K562 (cell line): ENCODE measurements around the gene ACCSL. TPM values are rescaled to one million over a fixed set of nuclear protein-coding genes. Genes with fewer than 3 reads are reported as not detected.

Experiments used
- BCOR ChIP-seq: fragments of 450-650 bp; IDR thresholded peaks from 2 replicates; pipeline ENCODE4 v1.6.1; 2016
- BMI1 ChIP-seq: fragments of 150-350 bp; IDR thresholded peaks from 2 replicates; pipeline ENCODE4 v1.6.1; 2014; ENCODE audit warnings: low read length
- CBX1 ChIP-seq: sonication (generic); IDR thresholded peaks from 2 replicates; pipeline ENCODE4 v1.6.1; 2016; ENCODE audit warnings: antibody characterized with exemption, low read depth, mild to moderate bottlenecking
- CHD2 ChIP-seq: IDR thresholded peaks from 2 replicates; pipeline ENCODE4 v1.6.1; 2011; ENCODE audit warnings: low read depth, low read length
- LARP7 ChIP-seq: fragments of 450-650 bp; IDR thresholded peaks from 2 replicates; pipeline ENCODE4 v1.6.1; 2016
- PRDM10 ChIP-seq: fragments of 450-650 bp; IDR thresholded peaks from 2 replicates; pipeline ENCODE4 v1.6.1; 2018; ENCODE audit not compliant: partially characterized antibody
- PREB ChIP-seq: sonication (generic); formaldehyde crosslinking; IDR thresholded peaks from 2 replicates; pipeline ENCODE4 v1.8.1; 2023; ENCODE audit warnings: mild to moderate bottlenecking, missing genetic modification reagents
- RAD21 ChIP-seq, 2 experiments: fragments of 250-450 bp in 1 of 2; fragments of 450-650 bp in 1 of 2; sonication (Bioruptor Pico) in 1 of 2; formaldehyde crosslinking in 1 of 2; IDR thresholded peaks in 1 of 2; conservative IDR thresholded peaks in 1 of 2; 2 replicates each; pipeline versions ENCODE4 v1.4.0 to v1.8.0; 2020 to 2022; ENCODE audit warnings: mild to moderate bottlenecking in 2 of 2, moderate library complexity in 1 of 2
- RBM39 ChIP-seq: fragments of 200-400 bp; formaldehyde crosslinking; optimal IDR thresholded peaks from 2 replicates; pipeline ENCODE3; 2018; ENCODE audit warnings: low read depth, low read length
- TARDBP ChIP-seq: fragments of 450-650 bp; IDR thresholded peaks from 2 replicates; pipeline ENCODE4 v1.6.1; 2016
- ZKSCAN3 ChIP-seq: fragments of 250-450 bp; sonication (Bioruptor Pico); IDR thresholded peaks from 2 replicates; pipeline ENCODE4 v1.4.0; 2020
- ZMIZ1 ChIP-seq, 2 experiments: fragments of 150-350 bp in 1 of 2; IDR thresholded peaks; 2 replicates each; pipeline ENCODE4 v1.6.1; 2012 to 2016; ENCODE audit warnings: low read depth in 2 of 2, low read length in 2 of 2, mild to moderate bottlenecking in 1 of 2, moderate library complexity in 1 of 2
- ZNF347 ChIP-seq: fragments of 450-650 bp; formaldehyde crosslinking; IDR thresholded peaks from 2 replicates; pipeline ENCODE4 v1.4.0; 2020; ENCODE audit warnings: low read depth, mild to moderate bottlenecking, moderate library complexity
- ZNF586 ChIP-seq: fragments of 450-650 bp; formaldehyde crosslinking; conservative IDR thresholded peaks from 2 replicates; pipeline ENCODE4 v1.4.0; 2020; ENCODE audit warnings: mild to moderate bottlenecking, moderate library complexity
- polyA plus RNA-seq, 8 experiments: library from polyadenylated mRNA; depleted of rRNA in 4 of 8; stranded (reverse) in 5 of 8; unstranded in 3 of 8; fragments of >200 nt; fragmentation: Nextera tagmentation in 2 of 8; fragmentation: Illumina TruSeq in 1 of 8; extraction: Ambion mirVana in 2 of 8; extraction: Trizol in 1 of 8; gene quantifications; 2 replicates each; pipeline versions ENCODE4 v1.2.1 to v1.2.3, GENCODE V29; 2011 to 2014; ENCODE audit warnings: inconsistent platforms in 1 of 8, missing spikeins in 1 of 8
- total RNA-seq, 7 experiments: library from RNA; depleted of rRNA in 6 of 7; stranded (reverse); fragments of >200 nt in 6 of 7; fragmentation: Illumina TruSeq in 2 of 7; extraction: Trizol in 2 of 7; gene quantifications; 2 replicates each; pipeline versions ENCODE4 v1.2.1 to v1.2.3, GENCODE V29; 2011 to 2021; ENCODE audit warnings: low replicate concordance in 1 of 7
- TF ChIP-seq, protein P1 (sequence below): sonication (generic); formaldehyde crosslinking; IDR thresholded peaks from 2 replicates; pipeline ENCODE4 v1.8.0; 2023; ENCODE audit warnings: mild to moderate bottlenecking, missing genetic modification reagents

The ACCSL gene
- total and polyA plus RNA-seq, 9 of the 15 experiments (the other 6 are each of a cell fraction or from before 2014, with no cell fraction given) = not detected

DNA sequence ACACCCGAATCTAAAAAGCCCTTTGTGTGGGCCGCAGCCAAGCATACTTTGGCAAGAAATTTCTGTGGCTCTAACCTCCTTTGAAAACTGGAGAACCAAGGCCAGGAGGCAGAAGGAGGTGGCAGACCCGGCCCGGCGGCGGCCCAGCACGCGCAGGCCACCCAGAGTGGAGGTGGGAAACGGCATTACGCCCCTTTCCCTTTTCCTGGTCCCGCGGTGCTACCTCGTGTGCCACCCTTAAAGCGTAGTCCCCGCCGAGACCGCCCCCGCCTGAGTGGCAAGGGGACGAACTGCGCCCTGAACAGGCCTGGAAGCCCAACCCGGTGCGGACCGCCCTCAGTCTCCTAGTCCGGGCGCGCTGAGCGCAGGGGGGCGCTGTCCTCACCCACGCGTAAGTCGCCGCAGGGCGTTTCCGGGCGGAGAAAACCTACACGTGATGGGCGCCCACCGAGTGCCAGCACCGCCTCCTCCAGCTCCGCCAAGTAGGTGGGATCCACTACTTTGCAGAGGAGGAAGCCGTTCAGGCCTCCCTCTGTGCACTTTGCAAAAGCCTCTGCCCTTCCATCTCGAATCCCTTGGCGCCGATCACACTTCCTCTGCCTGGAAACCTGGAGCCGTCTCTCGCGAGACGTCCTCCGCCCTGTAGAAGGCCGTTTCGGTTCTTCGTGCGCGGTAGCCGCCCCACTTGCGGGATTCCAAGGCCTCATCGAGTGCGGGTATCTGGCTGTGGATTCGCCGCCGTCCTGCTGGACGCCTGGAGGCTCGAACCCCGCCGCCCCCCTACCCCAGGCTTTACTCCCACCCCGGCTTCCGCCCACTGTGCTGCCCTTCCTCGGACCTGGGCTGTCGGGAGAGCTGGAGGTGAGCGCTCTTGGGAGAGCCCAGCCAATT lies 18.3 kb downstream of the ACCSL start, which contains the start of gene ACCS (continued):
- TF ChIP-seq BCOR (peak; percentile 77), ZNF347 (no peak), BMI1 (0 out of 2 replicates have a peak, but pooled peaks have one; percentile 14), ZKSCAN3 (CRISPR knock-in tag) (no peak), RAD21 (CRISPR knock-in tag; conservative IDR thresholded peaks at IDR 0.05 in 1 of 2, IDR thresholded peaks at IDR 0.05 in 1 of 2) (0 out of 4 replicates have a peak, but pooled peaks of 1 of the 2 experiments have one; percentile 18), TARDBP (0 out of 2 replicates have a peak, but pooled peaks have one; percentile 53), PRDM10 (peak; percentile 50), CBX1 (peak; percentile 81; the same call in 1 of the 2 replicates), ZMIZ1 (IDR thresholded peaks at IDR 0.05; ENCODE audit: low read depth in 2 of 2, low read length in 2 of 2) (0 out of 4 replicates have a peak, but pooled peaks of 1 of the 2 experiments have one; percentile 39), CHD2 (peak; percentile 97), LARP7 (0 out of 2 replicates have a peak, but pooled peaks have one; percentile 11), PREB (no peak), ZNF586 (CRISPR knock-in tag) (no peak), RBM39 (peak; percentile 62)
- TF ChIP-seq, protein P1, sequence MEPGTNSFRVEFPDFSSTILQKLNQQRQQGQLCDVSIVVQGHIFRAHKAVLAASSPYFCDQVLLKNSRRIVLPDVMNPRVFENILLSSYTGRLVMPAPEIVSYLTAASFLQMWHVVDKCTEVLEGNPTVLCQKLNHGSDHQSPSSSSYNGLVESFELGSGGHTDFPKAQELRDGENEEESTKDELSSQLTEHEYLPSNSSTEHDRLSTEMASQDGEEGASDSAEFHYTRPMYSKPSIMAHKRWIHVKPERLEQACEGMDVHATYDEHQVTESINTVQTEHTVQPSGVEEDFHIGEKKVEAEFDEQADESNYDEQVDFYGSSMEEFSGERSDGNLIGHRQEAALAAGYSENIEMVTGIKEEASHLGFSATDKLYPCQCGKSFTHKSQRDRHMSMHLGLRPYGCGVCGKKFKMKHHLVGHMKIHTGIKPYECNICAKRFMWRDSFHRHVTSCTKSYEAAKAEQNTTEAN (CRISPR knock-in tag) = peak; percentile 60; the same call in 1 of the 2 replicates
